Measurements from ENCODE around the gene MYH6. TPM values are rescaled to one million over a fixed set of nuclear protein-coding genes. Genes with fewer than 3 reads are reported as not detected.

MYH6 gene
- total RNA-seq, 1 experiment from 2014 or later = 0.07 TPM

DNA sequence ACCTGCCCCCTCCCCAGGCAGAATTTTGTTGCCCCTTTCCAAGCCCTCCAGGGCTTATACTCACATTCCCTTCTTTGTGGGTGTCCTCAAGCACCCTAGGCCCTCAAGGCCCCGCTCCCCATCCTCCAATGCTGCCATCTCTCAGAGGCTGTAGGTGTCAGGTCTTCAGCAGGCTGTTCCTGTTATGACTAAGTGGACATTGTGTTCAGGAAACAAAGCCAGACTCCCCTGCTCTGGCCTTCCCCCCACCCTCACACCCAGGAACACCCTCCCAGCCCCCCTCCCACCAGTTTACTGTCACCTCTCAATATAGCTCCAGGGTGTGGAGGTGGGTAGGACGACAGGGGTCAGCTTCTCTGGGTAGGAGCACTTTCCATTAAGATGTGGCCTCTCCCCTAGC lies 1.4 kb upstream of the MYH6 start:
- Histone ChIP-seq H4K8ac (replicated peaks; ENCODE audit: insufficient read length, low read depth, low read length) (no peak overlapping the region), H3K79me2 (ENCODE audit: insufficient read depth, low read length) (no peaks in the 10 kb centered on the region), H3K4ac (ENCODE audit: low read depth, low read length) (no peak overlapping the region), H3K4me1 (ENCODE audit: insufficient read depth, low read length) (no peaks in the 10 kb centered on the region), H3K56ac (ENCODE audit: insufficient read length, low read depth, low read length) (no peak overlapping the region), H3K4me2 (ENCODE audit: insufficient read depth, insufficient read length, low read length) (no peak overlapping the region), H3K18ac (ENCODE audit: insufficient read length, low read depth, low read length) (no peak overlapping the region), H3K27me3 (ENCODE audit: insufficient read depth, low read length) (no peaks in the 10 kb centered on the region), H2BK20ac (ENCODE audit: low read depth, low read length, poor library complexity, severe bottlenecking) (no peak overlapping the region), H4K91ac (ENCODE audit: insufficient read length, low read depth, low read length) (no peak overlapping the region), H2BK120ac (ENCODE audit: low read depth, low read length, poor library complexity, severe bottlenecking) (no peak overlapping the region), H2BK12ac (ENCODE audit: insufficient read length, low read depth, low read length) (no peak overlapping the region), H3K14ac (ENCODE audit: insufficient read depth, low read length) (no peak overlapping the region), H2BK5ac (ENCODE audit: insufficient read length, low read length) (no peak overlapping the region), H4K20me1 (ENCODE audit: control insufficient read depth, insufficient read depth, insufficient read length) (no peaks in the 10 kb centered on the region), H2BK15ac (ENCODE audit: low read depth, low read length) (no peak overlapping the region), H3K23ac (ENCODE audit: insufficient read length, low read depth, low read length) (no peak overlapping the region), H4K5ac (ENCODE audit: insufficient read length, low read depth, low read length) (no peak overlapping the region), H3K9ac (ENCODE audit: extremely low read depth, insufficient read length, low read length) (no peak overlapping the region), H3K27ac (ENCODE audit: insufficient read length, low read depth, low read length) (no peak overlapping the region), H3K23me2 (ENCODE audit: insufficient read length, low read depth, low read length, poor library complexity, severe bottlenecking) (no peaks in the 10 kb centered on the region), H3K9me3 (ENCODE audit: control insufficient read depth, low read depth, low read length) (no peaks in the 10 kb centered on the region), H3K79me1 (ENCODE audit: insufficient read depth, low read depth, low read length, poor library complexity, severe bottlenecking) (no peaks in the 10 kb centered on the region), H3T11ph (ENCODE audit: low read length) (no peak overlapping the region), H2AK5ac (ENCODE audit: insufficient read length, low read length) (no peak overlapping the region), H2AFZ (ENCODE audit: low read length) (no peak overlapping the region)
- TF ChIP-seq, protein P1, sequence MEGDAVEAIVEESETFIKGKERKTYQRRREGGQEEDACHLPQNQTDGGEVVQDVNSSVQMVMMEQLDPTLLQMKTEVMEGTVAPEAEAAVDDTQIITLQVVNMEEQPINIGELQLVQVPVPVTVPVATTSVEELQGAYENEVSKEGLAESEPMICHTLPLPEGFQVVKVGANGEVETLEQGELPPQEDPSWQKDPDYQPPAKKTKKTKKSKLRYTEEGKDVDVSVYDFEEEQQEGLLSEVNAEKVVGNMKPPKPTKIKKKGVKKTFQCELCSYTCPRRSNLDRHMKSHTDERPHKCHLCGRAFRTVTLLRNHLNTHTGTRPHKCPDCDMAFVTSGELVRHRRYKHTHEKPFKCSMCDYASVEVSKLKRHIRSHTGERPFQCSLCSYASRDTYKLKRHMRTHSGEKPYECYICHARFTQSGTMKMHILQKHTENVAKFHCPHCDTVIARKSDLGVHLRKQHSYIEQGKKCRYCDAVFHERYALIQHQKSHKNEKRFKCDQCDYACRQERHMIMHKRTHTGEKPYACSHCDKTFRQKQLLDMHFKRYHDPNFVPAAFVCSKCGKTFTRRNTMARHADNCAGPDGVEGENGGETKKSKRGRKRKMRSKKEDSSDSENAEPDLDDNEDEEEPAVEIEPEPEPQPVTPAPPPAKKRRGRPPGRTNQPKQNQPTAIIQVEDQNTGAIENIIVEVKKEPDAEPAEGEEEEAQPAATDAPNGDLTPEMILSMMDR (conservative IDR thresholded peaks at IDR 0.05) = no peak
- no CpG with 5 or more reads among the region's 2 CpGs for WGBS (ENCODE audit: extremely low coverage, insufficient read length, low lambda C conversion rate)
- no peak overlapping the region for H3K4me3 Mint-ChIP-seq
- no peaks in the 10 kb centered on the region for H3K36me3 Mint-ChIP-seq (ENCODE audit: insufficient read depth in 1 of 3, low read depth in 3 of 3)
- H3K27ac Mint-ChIP-seq = no peak overlapping the region
- no peak for DNase-seq
- H3K4me1 Mint-ChIP-seq = peaks cover 15 to 17% of the 10 kb centered on the region in 2 experiments
- H3K27me3 Mint-ChIP-seq (ENCODE audit: low read depth) = peaks cover 47% of the 10 kb centered on the region
- H3K9me3 Mint-ChIP-seq = no peaks in the 10 kb centered on the region
